ENCODE data around the gene ZNF496.
A peak's percentile ranks its signal among the peaks of the same experiment; 100 is the strongest.
"Not testable (repeated sequence)": the region's sequence is repeated elsewhere in the genome, so short reads cannot be mapped to it uniquely, and the experiment has no call there.

ZNF496 gene

GRCh38 chr1:247291161-247291560 is 40.5 kb downstream of the ZNF496 start:
- Histone ChIP-seq H3K4me3 (ENCODE audit: low read length) (no peak overlapping the region), H3K27ac (ENCODE audit: low read depth, low read length) (no peak overlapping the region), H3K4me1 (ENCODE audit: insufficient read depth, low read length) (peaks cover 51% of the 10 kb centered on the region), H3K9ac (ENCODE audit: low read depth, low read length) (no peak overlapping the region), H3K9me3 (ENCODE audit: insufficient read depth, low read depth, low read length) (no peaks in the 10 kb centered on the region), H3K27me3 (ENCODE audit: insufficient read depth, low read length) (no peaks in the 10 kb centered on the region), H3K36me3 (ENCODE audit: insufficient read depth, low read length) (no peaks in the 10 kb centered on the region)
- WGBS: 89% methylated on average over 9 of the region's 9 CpGs

DNA sequence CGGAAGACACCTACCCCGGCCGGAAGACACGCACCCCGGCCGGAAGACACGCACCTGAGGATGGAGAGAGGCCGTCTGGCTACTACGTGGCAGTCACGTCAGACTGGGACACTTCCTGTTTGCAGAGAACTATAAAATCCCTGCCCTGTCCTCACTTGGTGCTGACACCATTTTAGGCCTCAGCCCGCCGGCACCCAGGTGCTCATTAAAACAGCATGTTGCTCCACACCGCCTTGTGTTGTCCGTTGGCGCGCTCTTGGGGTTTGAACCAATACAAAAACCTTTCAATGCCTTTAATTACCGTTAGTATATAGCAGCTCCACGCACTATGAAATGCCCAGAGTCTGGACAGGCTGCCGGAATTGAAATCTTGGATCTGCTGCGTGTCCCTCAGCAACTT is 41.1 kb downstream of the ZNF496 start:
- no peak overlapping the region for H3K4me3 ChIP-seq (ENCODE audit: low read length)
- peaks cover 45% of the 10 kb centered on the region for H3K4me1 ChIP-seq (ENCODE audit: insufficient read depth, low read length)
- H3K27me3 ChIP-seq (ENCODE audit: insufficient read depth, low read length): no peaks in the 10 kb centered on the region
- 95% methylated on average over 20 of the region's 20 CpGs for WGBS
- H3K9me3 ChIP-seq (ENCODE audit: insufficient read depth, low read depth, low read length): no peaks in the 10 kb centered on the region
- no peak overlapping the region for H3K9ac ChIP-seq (ENCODE audit: low read depth, low read length)
- no peak overlapping the region for H3K27ac ChIP-seq (ENCODE audit: low read depth, low read length)
- H3K36me3 ChIP-seq (ENCODE audit: insufficient read depth, low read length): no peaks in the 10 kb centered on the region

- not testable (repeated sequence) for H3K9ac ChIP-seq (ENCODE audit: low read depth, low read length); H3K27ac ChIP-seq (ENCODE audit: low read depth, low read length); H3K4me3 ChIP-seq (ENCODE audit: low read length); H3K9me3 ChIP-seq (ENCODE audit: insufficient read depth, low read depth, low read length); H3K27me3 ChIP-seq (ENCODE audit: insufficient read depth, low read length); H3K36me3 ChIP-seq (ENCODE audit: insufficient read depth, low read length)
- peaks cover 33% of the 10 kb centered on the region for H3K4me1 ChIP-seq (ENCODE audit: insufficient read depth, low read length)
- WGBS: 92% methylated on average over 19 of the region's 19 CpGs
Observed at GRCh38 chr1:247289274-247289892, 42.3 kb downstream of the ZNF496 start.

DNA sequence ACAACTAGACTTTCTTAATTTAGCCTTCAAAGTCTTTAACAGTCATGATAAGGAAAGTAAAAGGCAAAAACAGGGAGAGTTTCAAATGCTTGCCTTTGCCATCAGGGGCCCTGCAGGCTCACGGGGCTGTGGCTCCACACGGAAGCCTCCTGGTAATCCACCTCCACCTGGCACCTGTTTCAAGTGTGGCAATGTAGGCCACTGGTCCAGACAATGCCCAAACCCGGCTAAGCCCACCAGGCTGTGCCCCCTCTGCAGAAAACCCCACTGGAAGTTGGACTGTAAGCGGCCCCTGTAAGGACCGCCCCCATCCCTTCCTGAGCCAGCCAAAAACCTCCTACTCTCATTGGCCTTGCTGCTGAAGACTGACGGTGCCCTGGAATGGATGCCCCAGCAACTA is 43.3 kb downstream of the ZNF496 start:
- no peaks in the 10 kb centered on the region for H3K27me3 ChIP-seq (ENCODE audit: insufficient read depth, low read length)
- no peaks in the 10 kb centered on the region for H3K9me3 ChIP-seq (ENCODE audit: insufficient read depth, low read depth, low read length)
- no peaks in the 10 kb centered on the region for H3K36me3 ChIP-seq (ENCODE audit: insufficient read depth, low read length)
- H3K9ac ChIP-seq (ENCODE audit: low read depth, low read length): no peak overlapping the region
- H3K4me1 ChIP-seq (ENCODE audit: insufficient read depth, low read length): peaks cover 24% of the 10 kb centered on the region
- no peak overlapping the region for H3K27ac ChIP-seq (ENCODE audit: low read depth, low read length)
- H3K4me3 ChIP-seq (ENCODE audit: low read length): no peak overlapping the region
- WGBS: 91% methylated on average over 6 of the region's 6 CpGs

GRCh38 chr1:247287460-247287859 is 44.2 kb downstream of the ZNF496 start:
- no peaks in the 10 kb centered on the region for H3K36me3 ChIP-seq (ENCODE audit: insufficient read depth, low read length)
- no peaks in the 10 kb centered on the region for H3K9me3 ChIP-seq (ENCODE audit: insufficient read depth, low read depth, low read length)
- WGBS: 95% methylated on average over 14 of the region's 14 CpGs
- no peak overlapping the region for H3K4me3 ChIP-seq (ENCODE audit: low read length)
- no peak overlapping the region for H3K27ac ChIP-seq (ENCODE audit: low read depth, low read length)
- peaks cover 16% of the 10 kb centered on the region for H3K4me1 ChIP-seq (ENCODE audit: insufficient read depth, low read length)
- no peak overlapping the region for H3K9ac ChIP-seq (ENCODE audit: low read depth, low read length)
- no peaks in the 10 kb centered on the region for H3K27me3 ChIP-seq (ENCODE audit: insufficient read depth, low read length)

DNA sequence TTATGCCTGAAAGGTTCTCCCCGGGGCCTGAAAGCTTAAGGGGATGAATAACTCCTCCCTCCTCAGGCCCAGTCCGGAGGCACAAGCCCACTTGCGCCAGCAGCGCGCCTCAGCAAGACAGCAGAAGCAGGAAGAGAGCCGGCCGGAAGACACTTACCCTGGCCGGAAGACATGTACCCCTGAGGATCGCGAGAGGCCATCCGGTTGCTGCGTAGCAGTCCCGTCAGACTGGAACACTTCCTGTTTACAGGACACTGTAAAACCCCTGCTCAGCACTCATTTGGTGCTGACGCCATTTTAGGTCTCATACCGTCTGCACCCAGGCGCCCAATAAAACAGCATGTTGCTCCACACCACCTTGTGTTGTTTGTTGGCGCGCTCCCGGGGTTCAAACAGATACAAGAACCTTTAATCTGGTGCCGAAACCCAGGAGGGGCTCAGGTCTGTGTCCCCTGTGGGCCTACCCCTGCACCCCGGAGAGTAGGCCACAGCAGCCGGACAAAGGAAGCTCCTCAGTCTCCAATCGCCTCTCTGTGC is 45.5 kb downstream of the ZNF496 start:
- Histone ChIP-seq H3K9ac (ENCODE audit: low read depth, low read length) (no peak overlapping the region), H3K36me3 (ENCODE audit: insufficient read depth, low read length) (no peaks in the 10 kb centered on the region), H3K9me3 (ENCODE audit: insufficient read depth, low read depth, low read length) (no peaks in the 10 kb centered on the region), H3K4me1 (ENCODE audit: insufficient read depth, low read length) (peaks cover 16% of the 10 kb centered on the region), H3K27me3 (ENCODE audit: insufficient read depth, low read length) (no peaks in the 10 kb centered on the region), H3K27ac (ENCODE audit: low read depth, low read length) (no peak overlapping the region), H3K4me3 (ENCODE audit: low read length) (no peak overlapping the region)
- WGBS: 96% methylated on average over 23 of the region's 23 CpGs

GRCh38 chr1:247281001-247281574 is 50.6 kb downstream of the ZNF496 start:
- no peak overlapping the region for H3K4me3 ChIP-seq (ENCODE audit: low read length)
- no peak overlapping the region for H3K9ac ChIP-seq (ENCODE audit: low read depth, low read length)
- 75% methylated on average over 5 of the region's 5 CpGs for WGBS
- H3K9me3 ChIP-seq (ENCODE audit: insufficient read depth, low read depth, low read length): no peaks in the 10 kb centered on the region
- H3K36me3 ChIP-seq (ENCODE audit: insufficient read depth, low read length): no peaks in the 10 kb centered on the region
- H3K4me1 ChIP-seq (ENCODE audit: insufficient read depth, low read length): peaks cover 11% of the 10 kb centered on the region
- H3K27ac ChIP-seq (ENCODE audit: low read depth, low read length): 0 out of 2 replicates have a peak overlapping the region, but pooled peaks have one; percentile 35
- no peaks in the 10 kb centered on the region for H3K27me3 ChIP-seq (ENCODE audit: insufficient read depth, low read length)

DNA sequence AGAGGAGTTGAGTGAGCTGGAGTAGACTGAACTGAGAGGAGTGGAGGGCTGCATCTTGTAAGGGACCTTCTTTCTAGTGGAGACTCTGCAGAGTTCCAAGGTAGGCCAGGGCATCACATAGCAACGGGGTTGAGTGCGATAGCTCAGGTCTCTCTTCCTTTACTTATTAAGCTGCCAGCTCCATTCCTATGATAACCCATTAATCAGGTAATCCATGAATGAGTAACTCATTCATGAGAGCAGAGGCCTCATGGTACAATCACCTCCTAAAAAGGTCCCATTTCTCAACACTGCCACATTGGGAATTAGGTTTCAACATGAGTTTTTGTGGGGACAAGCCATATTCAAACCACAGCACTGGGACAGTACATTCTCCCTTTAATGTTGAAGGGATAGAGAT is 54.5 kb downstream of the ZNF496 start:
- peaks cover 13% of the 10 kb centered on the region for H3K4me1 ChIP-seq (ENCODE audit: insufficient read depth, low read length)
- no peak overlapping the region for H3K27ac ChIP-seq (ENCODE audit: low read depth, low read length)
- H3K4me3 ChIP-seq (ENCODE audit: low read length): no peak overlapping the region
- no peaks in the 10 kb centered on the region for H3K36me3 ChIP-seq (ENCODE audit: insufficient read depth, low read length)
- WGBS: 97% methylated on average over 2 of the region's 2 CpGs
- H3K9me3 ChIP-seq (ENCODE audit: insufficient read depth, low read depth, low read length): no peaks in the 10 kb centered on the region
- H3K9ac ChIP-seq (ENCODE audit: low read depth, low read length): no peak overlapping the region
- no peaks in the 10 kb centered on the region for H3K27me3 ChIP-seq (ENCODE audit: insufficient read depth, low read length)

- WGBS: 91% methylated on average over 3 of the region's 3 CpGs
- Histone ChIP-seq H3K27ac (ENCODE audit: low read depth, low read length) (no peak overlapping the region), H3K9me3 (ENCODE audit: insufficient read depth, low read depth, low read length) (peaks cover 9% of the 10 kb centered on the region; the same call in 1 of the 2 replicates), H3K4me3 (ENCODE audit: low read length) (no peak overlapping the region), H3K4me1 (ENCODE audit: insufficient read depth, low read length) (peaks cover 2% of the 10 kb centered on the region; the same call in 1 of the 2 replicates), H3K27me3 (ENCODE audit: insufficient read depth, low read length) (no peaks in the 10 kb centered on the region), H3K9ac (ENCODE audit: low read depth, low read length) (no peak overlapping the region), H3K36me3 (ENCODE audit: insufficient read depth, low read length) (no peaks in the 10 kb centered on the region)
Observed at GRCh38 chr1:247274605-247275256, 56.9 kb downstream of the ZNF496 start.

DNA sequence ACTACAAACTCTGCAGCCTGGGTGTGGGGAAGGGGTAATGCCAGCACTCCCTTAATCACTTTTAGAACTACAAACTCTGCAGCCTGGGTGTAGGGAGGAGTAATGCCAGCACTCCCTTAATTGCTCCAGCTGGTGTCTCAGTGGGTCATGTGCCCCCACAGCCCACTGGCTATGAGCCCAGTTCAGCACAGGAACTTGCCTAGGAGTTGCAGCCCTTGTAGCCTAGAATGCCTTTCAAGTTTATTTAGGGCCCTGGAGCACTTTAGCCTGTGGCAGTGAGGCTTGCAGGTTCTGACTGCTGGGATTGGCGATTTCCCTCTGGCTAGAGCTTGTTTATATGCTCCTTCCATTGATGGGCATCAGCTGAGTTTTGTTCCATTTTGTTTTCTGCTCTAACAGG is 58.7 kb downstream of the ZNF496 start:
- Histone ChIP-seq H3K4me1 (ENCODE audit: insufficient read depth, low read length) (peaks cover 2% of the 10 kb centered on the region; the same call in 1 of the 2 replicates), H3K4me3 (ENCODE audit: low read length) (no peak overlapping the region), H3K27ac (ENCODE audit: low read depth, low read length) (no peak overlapping the region), H3K9ac (ENCODE audit: low read depth, low read length) (no peak overlapping the region), H3K9me3 (ENCODE audit: insufficient read depth, low read depth, low read length) (peaks cover 11% of the 10 kb centered on the region; the same call in 1 of the 2 replicates), H3K27me3 (ENCODE audit: insufficient read depth, low read length) (no peaks in the 10 kb centered on the region), H3K36me3 (ENCODE audit: insufficient read depth, low read length) (no peaks in the 10 kb centered on the region)
- 69% methylated on average over 1 of the region's 1 CpG for WGBS

DNA sequence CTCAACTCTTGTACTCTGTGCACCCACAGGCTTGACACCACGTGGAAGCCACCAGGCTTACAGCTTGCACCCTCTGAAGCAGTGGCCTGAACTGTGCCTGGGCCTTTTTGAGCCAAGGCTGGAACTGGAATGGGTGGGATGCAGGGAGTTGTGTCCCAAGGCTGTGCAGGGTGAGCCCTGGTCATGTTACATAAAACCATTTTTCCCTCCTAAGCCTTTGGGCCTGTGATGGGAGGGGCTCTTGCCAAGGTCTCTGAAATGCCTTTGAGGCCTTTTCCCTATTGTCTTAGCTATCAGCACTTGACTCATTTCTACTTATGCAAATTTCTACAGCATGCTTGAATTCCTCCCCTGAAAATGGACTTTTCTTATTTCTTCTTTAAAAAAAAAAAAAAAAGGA is 61.7 kb downstream of the ZNF496 start:
- H3K4me3 ChIP-seq (ENCODE audit: low read length): no peak overlapping the region

More for the DNA sequence above, 61.7 kb downstream of the ZNF496 start:
- Histone ChIP-seq H3K9me3 (ENCODE audit: insufficient read depth, low read depth, low read length) (peaks cover 11% of the 10 kb centered on the region; the same call in 1 of the 2 replicates), H3K9ac (ENCODE audit: low read depth, low read length) (no peak overlapping the region), H3K4me1 (ENCODE audit: insufficient read depth, low read length) (peaks cover 2% of the 10 kb centered on the region; the same call in 1 of the 2 replicates), H3K27ac (ENCODE audit: low read depth, low read length) (no peak overlapping the region), H3K27me3 (ENCODE audit: insufficient read depth, low read length) (no peaks in the 10 kb centered on the region), H3K36me3 (ENCODE audit: insufficient read depth, low read length) (no peaks in the 10 kb centered on the region)
- 88% methylated on average over 1 of the region's 1 CpG for WGBS
